Right renal pelvis (tissue), 4 donors: ENCODE data around the gene SLC6A3. TPM values are rescaled to one million over a fixed set of nuclear protein-coding genes. Genes with fewer than 3 reads are reported as not detected.

Experiments used
- polyA plus RNA-seq, 4 donors: library from polyadenylated mRNA; unstranded; fragments of 120-200 nt; gene quantifications; one replicate each; pipeline ENCODE4 v1.2.1, GENCODE V29; 2013; ENCODE audit not compliant: insufficient read length in 4 of 4

Gene SLC6A3
- polyA plus RNA-seq, 4 donors: 0.41 to 0.64 (median 0.62) TPM

Other genes starting within 250 kb of the SLC6A3 start
- 10 to 100 TPM; 42.2 to 66.0 (median 60.1) TPM for gene SLC6A19, start 243.8 kb downstream of the SLC6A3 start, polyA plus RNA-seq
- 1 to 10 TPM in 3 of 4 donors, under 1 TPM in 1; 0.24 to 3.9 (median 1.6) TPM for gene SLC6A18, start 220.1 kb downstream of the SLC6A3 start, polyA plus RNA-seq
- under 1 TPM; 0.18 to 0.39 (median 0.23) TPM for gene TERT, start 150.4 kb downstream of the SLC6A3 start, polyA plus RNA-seq
- gene CLPTM1L, start 100.3 kb downstream of the SLC6A3 start, polyA plus RNA-seq: 100 to 1,000 TPM; 116 to 141 (median 125) TPM
- 10 to 100 TPM; 40.9 to 49.8 (median 46.1) TPM for gene LPCAT1, start 78.5 kb upstream of the SLC6A3 start, polyA plus RNA-seq